Stimulated activated CD4-positive, alpha-beta T cell treated with anti-CD3 and anti-CD28 coated beads, Interleukin-2, amount 100 ng/mL, for 48 hours (primary cell): ENCODE measurements around the gene LRRC8A.
A peak's percentile ranks its signal among the peaks of the same experiment; 100 is the strongest.
"Not testable (repeated sequence)": the region's sequence is repeated elsewhere in the genome, so short reads cannot be mapped to it uniquely, and the experiment has no call there.

Source experiments
- DNase-seq, 2 donors: peaks; one replicate each; pipeline ENCODE4 v3.0.0-alpha.2; 2020

Gene LRRC8A

DNA sequence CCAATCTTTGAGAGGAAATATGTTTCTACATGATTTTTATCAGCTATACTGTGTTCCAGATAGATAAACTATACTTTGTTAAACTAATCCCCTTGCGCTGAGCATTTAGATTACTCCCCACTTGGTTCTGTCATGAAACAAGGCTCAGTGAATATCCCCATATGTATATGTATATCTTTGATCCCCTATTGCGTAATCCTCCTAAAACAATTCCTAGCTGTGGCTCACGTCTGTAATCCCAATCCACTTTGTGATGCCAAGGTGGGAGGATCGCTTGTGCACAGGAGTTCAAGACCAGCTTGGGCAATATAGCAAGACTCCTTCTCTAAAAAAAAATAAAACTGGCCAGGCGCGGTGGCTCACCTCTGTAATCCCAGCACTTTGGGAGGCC is 41.6 kb downstream of the LRRC8A start:
- no peak for DNase-seq

DNA sequence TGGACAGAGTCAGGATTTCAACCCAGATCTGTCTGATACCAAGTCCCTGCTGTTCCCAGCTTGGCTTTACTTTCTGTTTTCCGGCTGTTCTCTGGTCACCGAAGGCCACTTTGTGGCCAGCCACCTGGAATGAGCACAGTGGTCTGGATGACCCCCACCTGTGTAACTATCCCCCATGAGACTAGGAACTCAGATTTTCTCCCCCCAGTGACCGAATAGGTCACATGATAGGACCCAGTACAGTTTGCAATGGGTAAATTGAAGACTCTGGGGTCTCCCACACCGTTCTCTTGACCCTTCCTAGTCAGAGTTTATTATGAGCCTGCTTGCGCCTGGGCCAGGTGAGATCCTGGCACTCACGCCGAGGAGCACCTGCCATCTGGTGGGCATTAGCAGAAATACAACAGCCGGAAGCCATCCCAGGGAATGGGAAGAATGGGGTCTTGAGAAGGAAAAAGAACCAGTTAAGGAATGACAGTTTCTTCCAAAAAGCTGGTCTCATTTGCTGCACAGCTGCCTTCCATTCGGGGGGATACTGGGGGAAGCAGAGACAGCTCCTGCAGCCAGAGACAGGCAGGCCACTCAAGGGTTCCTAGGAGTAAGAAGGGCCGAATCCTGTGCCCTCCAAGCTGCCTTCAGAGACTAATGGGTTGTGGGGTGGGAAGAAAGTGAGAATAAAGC is 45.9 kb downstream of the LRRC8A start:
- peak; percentile 39 to 41 for DNase-seq

DNA sequence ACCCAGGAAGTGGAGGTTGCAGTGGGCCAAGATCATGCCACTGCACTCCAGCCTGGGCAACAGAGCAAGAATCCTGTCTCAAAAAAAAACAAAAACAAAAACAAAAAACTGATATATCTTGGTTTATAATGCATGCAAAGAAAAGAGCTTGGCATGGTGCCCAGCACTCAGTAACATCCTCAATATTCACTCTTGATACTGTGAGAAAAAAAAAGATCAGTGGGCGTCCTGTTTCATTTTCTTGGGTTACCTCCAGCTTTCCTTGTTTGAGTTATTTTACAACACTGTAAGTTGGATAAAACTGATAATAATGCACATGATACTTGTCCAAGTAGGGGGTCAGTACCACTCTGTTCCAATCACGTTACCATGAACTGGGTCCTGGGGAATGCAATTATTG is 46.7 kb downstream of the LRRC8A start:
- no peak for DNase-seq

DNA sequence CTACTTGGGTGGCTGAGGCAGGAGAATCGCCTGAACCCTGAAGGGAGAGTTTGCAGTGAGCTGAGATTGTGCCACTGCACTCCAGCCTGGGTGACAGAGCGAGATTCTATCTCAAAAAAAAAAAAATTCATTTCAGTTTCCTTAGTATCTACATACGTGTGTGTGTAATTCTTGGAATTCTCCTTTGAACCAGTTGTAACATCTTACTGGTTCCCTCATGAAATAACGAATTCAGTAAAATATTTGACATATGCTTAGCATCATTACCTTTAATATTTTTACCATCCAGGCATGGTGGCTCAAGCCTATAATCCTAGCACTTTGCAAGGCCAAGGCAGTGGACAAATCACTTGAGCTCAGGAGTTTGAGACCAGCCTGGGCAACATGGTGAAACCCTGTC is 47.6 kb downstream of the LRRC8A start:
- no peak for DNase-seq

DNA sequence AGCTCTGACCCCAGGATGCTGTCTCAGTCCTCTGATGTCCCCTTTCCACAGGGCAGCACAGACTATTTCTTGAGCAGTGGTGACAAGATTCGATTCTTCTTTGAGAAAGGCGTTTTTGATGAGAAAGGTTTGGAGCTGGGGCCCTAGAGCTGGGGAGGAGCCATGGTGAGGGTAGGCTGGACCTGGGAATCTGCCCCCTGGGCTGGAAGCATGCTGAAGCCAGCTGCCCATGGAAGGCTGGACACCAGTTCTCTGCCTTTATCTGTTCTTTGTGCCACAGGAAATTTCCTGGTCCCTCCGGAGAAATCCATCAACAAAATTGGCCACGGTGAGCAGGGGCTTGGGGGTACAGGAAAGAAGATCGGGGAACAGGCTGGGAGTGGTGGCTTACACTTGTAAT is 51.8 kb downstream of the LRRC8A start:
- DNase-seq, result no peak

DNA sequence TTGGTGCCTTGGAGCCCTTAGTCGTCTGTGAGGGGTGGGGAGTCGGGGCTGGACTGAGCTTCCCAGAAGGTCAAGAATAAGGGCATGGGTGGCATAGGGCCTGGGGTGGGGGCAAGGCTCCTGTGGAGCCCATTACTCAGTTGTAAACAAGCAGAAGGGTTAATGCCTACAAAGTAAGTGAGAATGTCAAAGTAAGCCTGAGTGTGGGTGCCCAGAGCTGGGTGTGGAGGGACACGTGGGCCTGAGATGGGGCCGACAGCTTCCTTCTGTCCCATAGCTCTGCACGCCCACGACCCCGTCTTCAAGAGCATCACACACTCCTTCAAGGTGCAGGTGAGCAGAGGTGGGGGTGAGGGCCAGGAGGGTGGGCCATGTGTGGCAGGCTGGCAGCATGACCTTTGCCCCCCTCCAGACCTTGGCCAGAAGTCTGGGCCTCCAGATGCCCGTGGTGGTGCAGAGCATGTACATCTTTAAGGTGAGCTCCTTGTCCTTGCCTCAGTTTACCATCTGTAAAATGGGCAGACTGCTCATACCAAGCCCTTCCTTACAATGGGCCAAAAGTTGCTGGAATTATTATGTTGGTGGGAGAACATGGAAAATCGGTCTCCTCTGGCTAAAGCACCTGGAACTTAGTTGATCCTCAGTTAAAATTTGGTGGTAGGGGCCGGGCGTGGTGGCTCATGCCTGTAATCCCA is 54.4 kb downstream of the LRRC8A start:
- no peak for DNase-seq

DNA sequence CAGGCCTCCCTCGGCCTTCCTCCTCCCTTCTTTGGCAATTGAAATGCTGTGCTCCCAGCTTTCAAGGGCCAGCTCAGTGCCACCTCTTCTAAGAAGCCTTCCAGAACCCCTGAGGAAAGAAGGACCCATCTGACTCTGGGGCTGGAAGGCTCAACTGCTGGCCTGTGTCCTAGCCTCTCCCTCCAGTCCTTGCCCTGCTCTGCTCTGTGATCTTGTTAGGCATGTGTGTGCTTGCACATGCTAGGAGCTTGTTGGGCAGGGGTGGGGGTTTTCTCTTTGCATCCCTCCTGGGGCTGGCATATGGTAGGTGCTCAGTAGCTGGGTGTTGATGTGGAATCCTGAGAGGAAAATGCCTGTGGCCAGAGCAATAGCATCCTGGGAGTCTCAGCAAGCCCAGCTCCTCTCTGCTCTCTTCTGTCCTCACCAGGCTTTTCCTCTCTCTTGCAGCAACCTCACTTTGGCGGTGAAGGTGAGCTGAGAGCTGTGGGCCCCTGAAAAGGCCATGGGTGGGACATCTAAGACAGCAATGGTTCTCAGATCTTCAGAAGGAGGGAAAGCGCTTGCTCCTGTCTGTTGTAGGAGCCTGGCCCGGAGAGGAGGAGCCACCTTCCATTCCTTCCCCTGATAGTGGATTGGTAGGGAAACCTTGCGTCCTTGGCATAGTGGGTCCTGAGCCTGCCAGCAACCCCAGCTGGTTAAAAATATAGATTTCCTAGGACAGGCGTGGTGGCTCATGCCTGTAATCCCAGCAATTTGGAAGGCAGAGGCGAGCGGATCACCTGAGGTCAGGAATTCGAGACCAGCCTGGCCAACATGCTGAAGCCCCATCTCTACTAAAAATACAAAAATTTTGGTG is 55.6 kb downstream of the LRRC8A start:
- DNase-seq, result no peak

DNA sequence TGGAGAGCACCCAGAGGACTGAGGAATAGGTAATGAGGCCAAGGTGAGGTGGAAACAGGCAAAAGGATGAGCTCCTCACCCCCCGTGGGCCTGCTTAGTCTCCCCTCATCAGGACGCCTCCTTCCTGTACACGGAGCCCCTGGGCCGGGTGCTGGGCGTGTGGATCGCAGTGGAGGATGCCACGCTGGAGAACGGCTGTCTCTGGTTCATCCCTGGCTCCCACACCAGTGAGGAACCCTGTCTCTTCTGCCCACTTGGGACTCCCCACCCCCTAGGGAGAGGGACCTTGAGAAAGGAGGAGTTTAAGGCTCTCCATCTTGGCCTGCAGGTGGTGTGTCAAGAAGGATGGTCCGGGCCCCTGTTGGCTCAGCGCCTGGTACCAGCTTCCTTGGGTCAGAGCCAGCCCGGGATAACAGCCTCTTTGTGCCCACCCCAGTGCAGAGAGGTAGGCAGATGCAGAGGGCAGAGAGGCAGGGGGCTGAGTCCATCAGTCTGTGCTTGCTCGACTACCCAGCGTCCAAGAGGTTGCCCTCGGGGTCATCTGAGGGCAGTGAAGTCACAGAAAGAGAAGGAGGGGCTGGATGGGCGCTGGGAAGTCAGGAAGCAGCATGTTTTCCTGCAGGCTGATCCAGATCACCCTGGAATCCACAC is 58.5 kb downstream of the LRRC8A start:
- DNase-seq, result no peak

DNA sequence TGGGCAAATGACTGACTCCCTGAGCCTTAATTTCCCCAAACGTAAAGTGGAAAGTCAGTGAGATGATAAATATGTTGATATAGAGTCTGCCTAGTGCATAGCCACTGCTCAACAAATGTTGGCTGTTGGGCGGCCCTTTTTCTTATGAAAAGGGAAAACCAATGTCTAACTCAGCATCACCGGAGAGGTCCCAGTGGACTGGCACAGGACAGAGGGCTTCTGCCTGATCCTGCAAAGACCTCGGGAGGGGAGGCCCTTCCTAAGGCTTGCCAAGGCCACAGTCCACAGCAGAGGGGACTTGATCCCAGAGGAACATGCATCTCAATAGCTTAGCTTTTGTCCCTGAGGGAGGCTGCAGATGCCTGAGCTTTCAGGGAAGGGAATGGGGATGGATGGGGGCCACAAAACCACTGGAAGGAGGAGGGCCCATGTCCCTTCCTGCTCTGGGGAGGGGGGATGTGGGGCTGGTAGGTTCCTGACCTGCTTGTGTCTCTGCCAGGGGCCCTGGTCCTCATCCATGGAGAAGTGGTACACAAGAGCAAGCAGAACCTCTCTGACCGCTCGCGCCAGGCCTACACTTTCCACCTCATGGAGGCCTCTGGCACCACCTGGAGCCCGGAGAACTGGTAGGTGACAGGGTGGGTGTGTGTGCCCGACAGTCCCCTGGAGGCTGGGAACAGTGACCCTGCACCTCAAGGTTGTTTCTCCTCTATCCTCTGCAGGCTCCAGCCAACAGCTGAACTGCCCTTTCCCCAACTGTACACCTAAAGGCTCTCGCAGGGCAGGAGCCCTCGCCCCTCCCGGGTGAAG is 59.2 kb downstream of the LRRC8A start:
- DNase-seq, result no peak

DNA sequence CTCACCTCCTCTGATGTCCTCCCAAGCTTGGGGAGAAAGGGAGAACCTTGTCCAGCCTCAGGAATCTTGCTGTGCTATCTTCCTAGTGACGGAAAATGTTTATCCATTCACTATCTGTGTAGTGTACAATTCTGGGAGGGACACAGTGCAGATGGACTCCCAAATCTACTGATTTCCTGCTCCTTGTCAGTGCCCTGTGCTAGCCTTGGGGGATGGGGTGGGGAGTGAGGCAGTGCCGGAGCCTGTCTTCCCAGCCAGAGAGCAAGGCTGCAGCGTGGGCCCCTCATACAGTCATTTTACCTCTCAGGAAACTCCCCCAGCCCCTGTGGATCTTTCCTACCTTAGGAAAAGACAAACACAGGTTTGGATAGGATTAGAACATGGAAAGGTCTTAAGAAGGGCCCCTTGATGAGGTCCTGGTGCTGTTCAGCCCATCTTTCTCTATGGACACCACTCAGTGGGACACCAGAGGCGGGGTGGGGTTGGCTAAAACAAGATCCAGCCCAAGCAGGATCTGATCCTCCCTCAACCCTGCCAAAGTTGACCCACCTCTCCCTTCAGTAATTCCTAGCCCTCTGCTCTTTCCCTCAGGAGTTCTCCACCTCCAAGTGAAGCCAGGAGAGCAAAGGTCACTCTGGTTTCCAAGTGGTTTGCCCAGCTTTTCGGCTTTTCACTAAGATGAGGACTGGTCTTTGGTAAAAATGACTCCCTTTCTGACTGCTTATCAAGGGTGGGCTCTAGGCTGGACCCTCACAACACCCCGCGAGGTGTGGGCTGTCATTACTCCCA is 62.1 kb downstream of the LRRC8A start:
- no peak for DNase-seq

DNA sequence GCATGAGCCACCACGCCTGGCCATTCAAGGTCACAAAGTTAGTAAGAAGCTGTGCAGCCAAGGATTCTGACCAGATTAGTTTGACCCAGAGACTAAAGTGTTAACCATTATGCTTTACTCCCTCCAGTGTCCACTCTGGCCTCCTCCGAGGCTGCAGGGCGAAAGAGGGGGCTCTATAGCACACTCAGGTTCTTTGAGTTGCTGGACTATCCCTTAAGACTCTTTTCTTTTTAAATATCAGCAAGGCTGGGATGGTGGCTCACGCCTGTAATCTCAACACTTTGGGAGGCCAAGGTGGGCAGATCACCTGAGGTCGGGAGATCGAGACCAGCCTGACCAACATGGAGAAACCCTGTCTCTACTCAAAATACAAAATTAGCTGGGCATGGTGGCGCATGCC is 63.0 kb downstream of the LRRC8A start:
- not testable (repeated sequence) for DNase-seq

DNA sequence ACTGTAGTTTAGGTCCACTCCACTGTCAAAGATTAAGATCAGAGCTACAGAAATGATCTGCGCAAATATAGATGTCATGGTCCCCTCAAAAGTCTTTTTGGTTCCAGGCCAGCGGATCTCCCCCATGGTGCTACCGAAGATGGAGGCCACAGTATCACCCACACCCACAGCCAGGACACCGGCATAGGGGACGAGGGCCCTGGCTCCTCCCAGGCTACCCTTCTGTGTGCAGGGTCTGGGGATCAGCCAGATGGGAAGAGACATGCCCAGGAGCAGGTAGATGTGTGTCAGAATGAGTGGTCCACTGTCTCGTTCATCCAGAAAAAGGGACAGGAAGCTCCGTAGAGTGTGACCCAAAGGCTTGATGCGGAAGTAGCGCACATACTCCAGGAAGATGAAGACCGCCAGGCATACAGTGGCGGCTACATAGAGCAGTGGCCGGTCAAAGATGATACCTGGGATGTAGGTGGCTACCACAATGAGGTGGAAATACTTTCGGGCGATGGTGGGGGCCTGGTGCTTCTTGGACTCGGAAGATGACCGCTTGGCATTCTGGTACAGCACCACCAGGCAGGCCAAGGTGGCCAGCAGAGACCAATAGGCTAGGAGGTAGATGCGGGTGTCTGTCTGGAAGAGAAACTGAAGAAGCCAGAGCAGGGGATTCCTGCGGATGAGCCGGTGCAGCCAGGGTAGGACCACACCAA is 64.0 kb downstream of the LRRC8A start:
- no peak for DNase-seq

DNA sequence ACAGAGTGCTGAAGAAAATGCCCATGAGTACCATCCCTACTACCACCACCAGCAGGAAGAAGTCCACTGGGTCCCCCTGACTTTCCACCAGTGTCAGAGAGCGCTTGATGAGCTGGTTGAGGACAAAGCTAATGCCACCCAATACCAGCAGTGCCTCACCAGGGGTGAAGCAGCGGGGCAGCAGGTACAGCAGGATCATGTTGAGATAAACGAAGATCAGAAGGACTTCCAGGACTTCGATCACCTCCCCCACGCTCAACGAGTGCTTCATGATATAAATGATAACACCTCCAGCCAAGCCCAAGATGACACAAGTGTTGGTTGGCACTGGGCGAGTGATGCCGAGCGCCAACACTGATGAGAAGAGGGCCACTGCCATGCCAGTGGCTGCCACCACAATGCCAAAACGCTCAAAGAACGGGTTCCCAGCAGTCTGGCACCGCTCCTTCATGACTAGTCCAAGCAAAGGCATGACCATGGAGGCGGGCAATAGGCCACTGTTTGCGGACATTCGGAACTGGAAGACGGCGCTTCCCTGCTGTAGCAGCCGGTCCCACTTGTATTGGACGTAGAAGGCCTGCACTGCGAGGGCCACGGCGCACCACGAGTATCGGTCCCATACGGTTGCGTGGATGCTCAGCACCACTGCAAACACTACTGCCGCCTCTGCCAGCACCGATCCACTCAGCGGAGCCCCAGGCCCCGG is 64.8 kb downstream of the LRRC8A start:
- peak in 1 of 2 donors; percentile 14 for DNase-seq

DNA sequence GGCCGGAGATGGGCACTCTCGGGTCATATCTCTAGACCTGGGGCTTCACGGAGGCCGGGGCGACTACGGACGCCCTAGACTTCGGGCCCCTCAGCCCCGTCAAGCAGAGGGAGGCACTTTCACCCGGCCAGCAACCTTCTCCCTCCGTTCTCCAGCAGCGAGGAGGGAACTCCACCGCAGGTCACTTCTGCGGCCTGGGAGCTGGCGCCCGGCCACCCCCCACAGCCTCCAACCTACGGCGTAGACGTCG is 65.3 kb downstream of the LRRC8A start:
- no peak for DNase-seq

DNA sequence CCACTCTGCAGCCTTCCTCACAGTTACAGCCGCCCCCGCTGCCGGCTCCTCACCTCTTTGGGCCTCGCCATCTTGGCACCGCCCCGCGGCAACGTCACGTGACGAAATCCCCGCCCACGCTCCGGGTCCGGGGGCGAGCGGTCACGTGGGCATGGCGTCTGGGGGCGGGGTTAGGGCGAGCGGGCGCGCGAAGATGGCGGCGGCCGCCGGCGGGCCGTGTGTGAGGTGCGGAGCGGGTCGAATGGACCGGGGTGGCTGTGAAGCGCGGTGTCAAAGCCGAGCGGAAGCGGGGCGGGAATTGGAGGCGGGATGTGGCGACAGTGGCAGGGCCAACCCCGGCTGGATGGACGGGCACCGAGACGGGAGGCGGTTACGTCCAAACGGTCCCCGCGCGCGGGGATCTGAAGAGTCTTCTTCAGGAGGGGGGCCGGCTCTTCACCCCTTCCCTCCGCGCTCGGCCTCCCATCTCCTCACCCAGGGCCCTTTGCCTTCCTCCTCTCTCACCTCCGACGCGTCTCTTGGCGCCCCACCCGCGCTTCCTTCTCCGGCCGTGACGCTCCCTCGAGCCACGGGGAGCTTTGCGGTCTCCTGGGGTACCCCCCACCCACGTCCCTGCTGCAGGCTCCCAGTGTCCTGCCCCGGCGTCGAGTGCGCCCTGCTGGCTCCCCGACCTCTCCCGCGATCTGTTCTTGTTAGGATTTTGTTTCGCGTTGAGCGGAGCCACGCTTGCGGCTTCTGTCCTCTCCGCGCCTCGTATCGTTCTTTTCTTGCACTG is 65.8 kb downstream of the LRRC8A start, which contains the start of the genes DOLK and NUP188:
DOLK (minus strand) TSS at position 77 of the 775 bp plus-strand sequence. CDS start 300 bp downstream, outside the sequence.
NUP188 (plus strand) TSS at position 173 of the 775 bp plus-strand sequence; CDS start at position 194, 21 bp downstream.
- DNase-seq, result peak; percentile 100

DNA sequence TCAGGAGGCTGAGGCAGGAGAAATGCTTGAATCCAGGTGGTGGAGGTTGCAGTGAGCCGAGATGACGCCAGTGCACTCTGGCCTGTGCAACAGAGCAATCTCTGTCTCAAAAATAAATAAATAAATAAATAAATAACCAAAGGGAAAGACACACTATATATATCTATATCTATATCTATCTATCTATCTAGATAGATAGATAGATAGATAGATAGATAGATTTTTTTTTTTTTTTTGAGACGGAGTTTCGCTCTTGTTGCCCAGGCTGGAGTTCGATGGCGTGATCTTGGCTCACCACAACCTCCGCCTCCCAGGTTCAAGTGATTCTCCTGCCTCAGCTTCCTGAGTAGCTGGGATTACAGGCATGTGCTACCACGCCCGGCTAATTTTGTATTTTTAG is 79.5 kb downstream of the LRRC8A start:
- not testable (repeated sequence) for DNase-seq
